Measurements from ENCODE around the gene FZD4. TPM values are rescaled to one million over a fixed set of nuclear protein-coding genes. Genes with fewer than 3 reads are reported as not detected.
"Not testable (repeated sequence)": the region's sequence is repeated elsewhere in the genome, so short reads cannot be mapped to it uniquely, and the experiment has no call there.

The FZD4 gene
- total RNA-seq, 1 donor from 2014 or later: 4.7 TPM

- no peaks in the 10 kb centered on the region for H3K9me3 ChIP-seq (ENCODE audit: insufficient read depth, low read depth, low read length)
- no peak overlapping the region for H2AFZ ChIP-seq (ENCODE audit: low read depth, low read length)
- TF ChIP-seq CTCF (IDR thresholded peaks at IDR 0.05; ENCODE audit: insufficient read depth, low read depth, low read length): no peak
- no peak for TF ChIP-seq EZH2 (IDR thresholded peaks at IDR 0.05; ENCODE audit: insufficient read depth, low read length)
- H3K9ac ChIP-seq (ENCODE audit: low read length): no peak overlapping the region
- H3K4me1 Mint-ChIP-seq (ENCODE audit: low read depth, unreplicated experiment): peaks cover 14% of the 10 kb centered on the region
- H3K4me1 ChIP-seq (ENCODE audit: insufficient read depth, low read length): no peaks in the 10 kb centered on the region
- no peak for FAIRE-seq
- DNase-seq (ENCODE audit: low read depth): no peak
- H3K36me3 Mint-ChIP-seq (ENCODE audit: low read depth, unreplicated experiment): no peaks in the 10 kb centered on the region
- H3K27me3 Mint-ChIP-seq (ENCODE audit: low read depth, unreplicated experiment): no peaks in the 10 kb centered on the region
- no peaks in the 10 kb centered on the region for H3K36me3 ChIP-seq (ENCODE audit: insufficient read depth, low read length)
- H3K27ac ChIP-seq (ENCODE audit: low read depth, low read length): no peak overlapping the region
- no peak overlapping the region for H3K27ac Mint-ChIP-seq (ENCODE audit: unreplicated experiment)
- H3K79me2 ChIP-seq (ENCODE audit: insufficient read depth, low read length): no peaks in the 10 kb centered on the region
- H3K4me2 ChIP-seq (ENCODE audit: low read length): no peak overlapping the region
- no peaks in the 10 kb centered on the region for H3K9me3 Mint-ChIP-seq (ENCODE audit: unreplicated experiment)
- H4K20me1 ChIP-seq (ENCODE audit: insufficient read depth, low read length): no peaks in the 10 kb centered on the region
- no peak overlapping the region for H3K4me3 ChIP-seq (ENCODE audit: insufficient read depth, low read depth, low read length)
- no peaks in the 10 kb centered on the region for H3K27me3 ChIP-seq (ENCODE audit: insufficient read depth, low read length)
- H3K4me3 Mint-ChIP-seq (ENCODE audit: unreplicated experiment): no peak overlapping the region
Measured at GRCh38 chr11:86996953-86997570, 41.9 kb upstream of the FZD4 start.

- Histone ChIP-seq H3K36me3 (ENCODE audit: insufficient read depth, low read length) (no peaks in the 10 kb centered on the region), H3K9ac (ENCODE audit: low read length) (no peak overlapping the region), H3K27me3 (ENCODE audit: insufficient read depth, low read length) (no peaks in the 10 kb centered on the region), H3K79me2 (ENCODE audit: insufficient read depth, low read length) (no peaks in the 10 kb centered on the region), H3K9me3 (ENCODE audit: insufficient read depth, low read depth, low read length) (no peaks in the 10 kb centered on the region), H3K4me2 (ENCODE audit: low read length) (no peak overlapping the region), H3K4me1 (ENCODE audit: insufficient read depth, low read length) (peaks cover 5% of the 10 kb centered on the region), H3K27ac (ENCODE audit: low read depth, low read length) (no peak overlapping the region), H3K4me3 (ENCODE audit: insufficient read depth, low read depth, low read length) (no peak overlapping the region), H2AFZ (ENCODE audit: low read depth, low read length) (no peak overlapping the region), H4K20me1 (ENCODE audit: insufficient read depth, low read length) (no peaks in the 10 kb centered on the region)
- TF ChIP-seq EZH2 (IDR thresholded peaks at IDR 0.05; ENCODE audit: insufficient read depth, low read length): no peak
- no peak for TF ChIP-seq CTCF (IDR thresholded peaks at IDR 0.05; ENCODE audit: insufficient read depth, low read depth, low read length)
- Mint-ChIP-seq H3K27me3 (ENCODE audit: low read depth, unreplicated experiment) (no peaks in the 10 kb centered on the region), H3K4me3 (ENCODE audit: unreplicated experiment) (no peak overlapping the region), H3K4me1 (ENCODE audit: low read depth, unreplicated experiment) (peaks cover 20% of the 10 kb centered on the region), H3K36me3 (ENCODE audit: low read depth, unreplicated experiment) (no peaks in the 10 kb centered on the region), H3K27ac (ENCODE audit: unreplicated experiment) (no peak overlapping the region), H3K9me3 (ENCODE audit: unreplicated experiment) (no peaks in the 10 kb centered on the region)
- FAIRE-seq (no peak), DNase-seq (ENCODE audit: low read depth) (no peak)
Measured at GRCh38 chr11:86993031-86993430, 37.8 kb upstream of the FZD4 start.

- H3K27me3 ChIP-seq (ENCODE audit: insufficient read depth, low read length); H3K4me1 ChIP-seq (ENCODE audit: insufficient read depth, low read length); H3K4me3 Mint-ChIP-seq (ENCODE audit: unreplicated experiment); H4K20me1 ChIP-seq (ENCODE audit: insufficient read depth, low read length); H3K27ac Mint-ChIP-seq (ENCODE audit: unreplicated experiment); H3K27ac ChIP-seq (ENCODE audit: low read depth, low read length); H3K36me3 Mint-ChIP-seq (ENCODE audit: low read depth, unreplicated experiment); H3K4me3 ChIP-seq (ENCODE audit: insufficient read depth, low read depth, low read length); H3K4me2 ChIP-seq (ENCODE audit: low read length); H3K9me3 ChIP-seq (ENCODE audit: insufficient read depth, low read depth, low read length); FAIRE-seq; H3K27me3 Mint-ChIP-seq (ENCODE audit: low read depth, unreplicated experiment); H3K36me3 ChIP-seq (ENCODE audit: insufficient read depth, low read length); H3K79me2 ChIP-seq (ENCODE audit: insufficient read depth, low read length); H3K9ac ChIP-seq (ENCODE audit: low read length); H2AFZ ChIP-seq (ENCODE audit: low read depth, low read length); H3K9me3 Mint-ChIP-seq (ENCODE audit: unreplicated experiment); DNase-seq (ENCODE audit: low read depth): not testable (repeated sequence)
- peaks cover 20% of the 10 kb centered on the region for H3K4me1 Mint-ChIP-seq (ENCODE audit: low read depth, unreplicated experiment)
Measured at GRCh38 chr11:86992340-86992739, 37.1 kb upstream of the FZD4 start.
